CD14-positive monocyte (primary cell): Measurements from ENCODE around the gene PTTG1IP. TPM values are rescaled to one million over a fixed set of nuclear protein-coding genes. Genes with fewer than 3 reads are reported as not detected.
"Not testable (repeated sequence)": the region's sequence is repeated elsewhere in the genome, so short reads cannot be mapped to it uniquely, and the experiment has no call there.

Experiments
- DNase-seq, 3 donors: peaks; one replicate each; pipeline ENCODE4 v3.0.0-alpha.2; 2011 to 2022
- H2AFZ ChIP-seq: 2 replicates; pipeline ENCODE4 v1.6.0; 2012; ENCODE audit warnings: mild to moderate bottlenecking, low read depth, low read length, inconsistent platforms; ENCODE audit not compliant: insufficient read depth, poor library complexity, severe bottlenecking
- H3K27ac ChIP-seq, 2 donors: 1 replicate in 1 of 2; 2 replicates in 1 of 2; pipeline ENCODE4 v1.5.1; 2012 to 2013; ENCODE audit warnings: low read length in 2 of 2, control low read depth in 1 of 2, inconsistent platforms in 1 of 2, low read depth in 1 of 2, mild to moderate bottlenecking in 1 of 2
- H3K27me3 ChIP-seq, 2 donors: one replicate each; pipeline versions ENCODE4 v1.6.0 to v1.6.1; 2011 to 2013; ENCODE audit warnings: low read length in 2 of 2; ENCODE audit not compliant: control insufficient read depth in 2 of 2, insufficient read depth in 2 of 2
- H3K36me3 ChIP-seq, 2 donors: replicated peaks in 1 of 2; 1 replicate in 1 of 2; 2 replicates in 1 of 2; pipeline versions ENCODE4 v1.5.1 to v1.6.1; 2012 to 2013; ENCODE audit warnings: low read length in 2 of 2, control low read depth in 1 of 2, inconsistent platforms in 1 of 2, mild to moderate bottlenecking in 1 of 2; ENCODE audit not compliant: insufficient read depth in 2 of 2, control insufficient read depth in 1 of 2
- H3K4me1 ChIP-seq, 2 donors: 1 replicate in 1 of 2; 2 replicates in 1 of 2; pipeline versions ENCODE4 v1.5.1 to v1.6.1; 2012 to 2013; ENCODE audit warnings: low read length in 2 of 2, control low read depth in 1 of 2, inconsistent platforms in 1 of 2, mild to moderate bottlenecking in 1 of 2, moderate library complexity in 1 of 2; ENCODE audit not compliant: insufficient read depth in 2 of 2, control insufficient read depth in 1 of 2
- H3K4me2 ChIP-seq: replicated peaks from 2 replicates; pipeline ENCODE3; 2012; ENCODE audit warnings: low read length, moderate library complexity, mild to moderate bottlenecking; ENCODE audit not compliant: poor library complexity, severe bottlenecking; ENCODE audit errors: extremely low read depth
- H3K4me3 ChIP-seq, 3 experiments: fragments of 200-600 bp in 1 of 3; sonication (generic) in 1 of 3; replicated peaks in 1 of 3; 1 replicate in 2 of 3; 2 replicates in 1 of 3; pipeline ENCODE4 v1.5.1; 2011 to 2013; ENCODE audit warnings: low read length in 3 of 3, mild to moderate bottlenecking in 3 of 3, control low read depth in 2 of 3, low read depth in 2 of 3, inconsistent platforms in 1 of 3, moderate library complexity in 1 of 3
- H3K79me2 ChIP-seq: 2 replicates; pipeline ENCODE4 v1.6.0; 2012; ENCODE audit warnings: mild to moderate bottlenecking, control low read depth, inconsistent platforms, low read length, moderate library complexity; ENCODE audit not compliant: insufficient read depth
- H3K9ac ChIP-seq: 2 replicates; pipeline ENCODE4 v1.6.0; 2017; ENCODE audit warnings: low read length, mild to moderate bottlenecking; ENCODE audit not compliant: insufficient read depth, poor library complexity, severe bottlenecking
- H3K9me3 ChIP-seq, 2 donors: replicated peaks in 1 of 2; 1 replicate in 1 of 2; 2 replicates in 1 of 2; pipeline versions ENCODE4 v1.5.1 to v1.6.1; 2012 to 2013; ENCODE audit warnings: low read length in 2 of 2, control low read depth in 1 of 2; ENCODE audit not compliant: control insufficient read depth in 1 of 2, insufficient read depth in 1 of 2
- H4K20me1 ChIP-seq: 2 replicates; pipeline ENCODE4 v1.6.0; 2012; ENCODE audit warnings: mild to moderate bottlenecking, low read length, control low read depth, moderate library complexity; ENCODE audit not compliant: insufficient read depth
- H3K27ac Mint-ChIP-seq, 7 donors: one replicate each; pipeline ENCODE4 v1.8.0; 2020; ENCODE audit warnings: mild to moderate bottlenecking in 7 of 7, mixed read lengths in 7 of 7, moderate library complexity in 6 of 7, inconsistent platforms in 2 of 7
- H3K27me3 Mint-ChIP-seq, 3 donors: one replicate each; pipeline ENCODE4 v1.8.0; 2021 to 2022; ENCODE audit warnings: low read depth in 3 of 3, mild to moderate bottlenecking in 3 of 3, mixed read lengths in 3 of 3, moderate library complexity in 3 of 3, inconsistent platforms in 1 of 3
- H3K36me3 Mint-ChIP-seq, 2 donors: one replicate each; pipeline ENCODE4 v1.8.0; 2020; ENCODE audit warnings: mixed read lengths in 2 of 2, inconsistent platforms in 1 of 2, mild to moderate bottlenecking in 1 of 2
- H3K4me1 Mint-ChIP-seq: one replicate; pipeline ENCODE4 v1.8.0; 2020; ENCODE audit warnings: mild to moderate bottlenecking, mixed read lengths
- H3K4me3 Mint-ChIP-seq, 2 donors: one replicate each; pipeline ENCODE4 v1.8.0; 2020; ENCODE audit warnings: mild to moderate bottlenecking in 2 of 2, mixed read lengths in 2 of 2, moderate library complexity in 1 of 2
- H3K9me3 Mint-ChIP-seq, 7 donors: one replicate each; pipeline ENCODE4 v1.8.0; 2020 to 2022; ENCODE audit warnings: mixed read lengths in 7 of 7, mild to moderate bottlenecking in 6 of 7, moderate library complexity in 6 of 7, inconsistent platforms in 2 of 7
- CTCF ChIP-seq: fragments of 200-600 bp; IDR thresholded peaks from one replicate; pipeline ENCODE4 v1.8.0; 2022; ENCODE audit warnings: antibody characterized with exemption, mild to moderate bottlenecking
- WGBS: methylation state at CpG from one replicate; pipeline ENCODE4 v1.1.5; 2013; ENCODE audit warnings: missing lambda C conversion rate; ENCODE audit not compliant: insufficient coverage; 5-methylcytosine and 5-hydroxymethylcytosine counted together
- intact Hi-C, 2 donors: fragments of 100-400 bp; cut with micrococcal nuclease; formaldehyde crosslinking; loops; one replicate each; pipeline versions ENCODE4 v1.15.0 to v1.15.1; 2023
- polyA plus RNA-seq, 3 donors: library from polyadenylated mRNA; depleted of rRNA in 1 of 3; unstranded in 2 of 3; stranded (reverse) in 1 of 3; fragments of 300-500 nt in 2 of 3; fragments of >200 nt in 1 of 3; fragmentation: Illumina TruSeq in 2 of 3; gene quantifications; 1 replicate in 2 of 3; 2 replicates in 1 of 3; pipeline ENCODE4 v1.2.3, GENCODE V29; 2012 to 2021

PTTG1IP gene
- polyA plus RNA-seq, 3 donors, result 118 to 238 (median 206) TPM

GRCh38 chr21:44913425-44914175 is 40.1 kb upstream of the PTTG1IP start:
- DNase-seq, result no peak
- peaks cover 49 to 52% of the 10 kb centered on the region in 2 donors for H3K36me3 ChIP-seq
- no peaks in the 10 kb centered on the region for H3K27me3 ChIP-seq
- peak overlapping the region; percentile 87 for H3K4me2 ChIP-seq
- peaks cover 0 to 2% (median 2%) of the 10 kb centered on the region in 3 donors for H3K27me3 Mint-ChIP-seq
- H3K79me2 ChIP-seq, result peaks cover 99% of the 10 kb centered on the region
- H3K36me3 Mint-ChIP-seq, result peaks cover 47 to 62% of the 10 kb centered on the region in 2 donors
- peak overlapping the region; percentile 72 to 91 for H3K4me3 Mint-ChIP-seq
- peaks cover 99 to 100% of the 10 kb centered on the region in 2 donors for H3K4me1 ChIP-seq
- no peak for TF ChIP-seq CTCF
- no peaks in the 10 kb centered on the region for H3K9me3 ChIP-seq
- peaks cover 94% of the 10 kb centered on the region for H3K4me1 Mint-ChIP-seq
- H3K4me3 ChIP-seq, result peak overlapping the region; percentile 2 to 98 (median 42)
- no peak overlapping the region for H2AFZ ChIP-seq
- peak overlapping the region; percentile 81 to 84 for H3K27ac ChIP-seq
- H4K20me1 ChIP-seq, result peaks cover 99% of the 10 kb centered on the region
- intact Hi-C loops, result loop anchor here in 1 of 2 donors (5.0 kb wide), 1 partner anchor 96 kb away; the partner anchor contains the start of gene SUMO3
- peak overlapping the region; percentile 87 to 97 (median 93) for H3K27ac Mint-ChIP-seq
- H3K9ac ChIP-seq, result peak overlapping the region; percentile 33
- 34% methylated on average over 5 of the region's 7 CpGs for WGBS
- H3K9me3 Mint-ChIP-seq, result peaks cover 0 to 2% (median 0%) of the 10 kb centered on the region in 7 donors

GRCh38 chr21:44912506-44913412 is 39.3 kb upstream of the PTTG1IP start:
- not testable (repeated sequence) for H3K9me3 Mint-ChIP-seq, H3K27me3 ChIP-seq, H3K27me3 Mint-ChIP-seq, DNase-seq, H2AFZ ChIP-seq, H3K9me3 ChIP-seq
- H3K36me3 Mint-ChIP-seq, result peaks cover 43 to 57% of the 10 kb centered on the region in 2 donors
- peak overlapping the region; percentile 87 for H3K4me2 ChIP-seq
- peaks cover 99% of the 10 kb centered on the region for H4K20me1 ChIP-seq
- H3K4me1 Mint-ChIP-seq, result peaks cover 93% of the 10 kb centered on the region
- H3K79me2 ChIP-seq, result peaks cover 98% of the 10 kb centered on the region
- peak overlapping the region; percentile 70 to 91 for H3K4me3 Mint-ChIP-seq
- peak overlapping the region in 2 of 3 experiments; percentile 42 to 98 for H3K4me3 ChIP-seq
- H3K36me3 ChIP-seq, result peaks cover 43 to 47% of the 10 kb centered on the region in 2 donors
- H3K9ac ChIP-seq, result peak overlapping the region; percentile 54
- H3K27ac ChIP-seq, result peak overlapping the region; percentile 81 to 84
- H3K4me1 ChIP-seq, result peaks cover 99 to 100% of the 10 kb centered on the region in 2 donors
- WGBS, result 60% methylated on average over 9 of the region's 25 CpGs
- intact Hi-C loops, result loop anchor here in 1 of 2 donors (5.0 kb wide), 1 partner anchor 95 kb away; the partner anchor contains the start of gene SUMO3
- H3K27ac Mint-ChIP-seq, result peak overlapping the region; percentile 72 to 97 (median 90)
